Endothelial cell of umbilical vein (primary cell): Measurements from ENCODE around the gene NPPA.
A peak's percentile ranks its signal among the peaks of the same experiment; 100 is the strongest.

Experiments
- CTCF ChIP-seq, 2 donors: IDR thresholded peaks; 1 replicate in 1 of 2; 2 replicates in 1 of 2; pipeline ENCODE4 v1.5.1; 2011; ENCODE audit warnings: low read length in 2 of 2, mild to moderate bottlenecking in 2 of 2, moderate library complexity in 2 of 2, control low read depth in 1 of 2, inconsistent platforms in 1 of 2, low read depth in 1 of 2; ENCODE audit not compliant: insufficient read depth in 1 of 2; ENCODE audit errors: extremely low read depth in 1 of 2
- EZH2 ChIP-seq: IDR thresholded peaks from 2 replicates; pipeline ENCODE4 v1.6.1; 2012; ENCODE audit warnings: borderline replicate concordance, low read depth, mild to moderate bottlenecking, moderate library complexity, low read length, inconsistent platforms; ENCODE audit not compliant: severe bottlenecking
- FOS ChIP-seq: IDR thresholded peaks from 2 replicates; pipeline ENCODE4 v1.6.1; 2011; ENCODE audit warnings: mild to moderate bottlenecking, low read length, moderate library complexity, borderline replicate concordance; ENCODE audit not compliant: insufficient read depth
- GATA2 ChIP-seq: IDR thresholded peaks from 2 replicates; pipeline ENCODE4 v1.7.0; 2011; ENCODE audit warnings: low read depth, mild to moderate bottlenecking, moderate library complexity, mixed read lengths, low read length; ENCODE audit not compliant: insufficient read length, insufficient read depth
- JUN ChIP-seq: IDR thresholded peaks from 2 replicates; pipeline ENCODE4 v1.6.1; 2011; ENCODE audit warnings: borderline replicate concordance, low read depth; ENCODE audit not compliant: insufficient read length, insufficient read depth
- MAX ChIP-seq: IDR thresholded peaks from 2 replicates; pipeline ENCODE4 v1.6.1; 2011; ENCODE audit not compliant: insufficient read depth, insufficient read length
- MYC ChIP-seq: IDR thresholded peaks from one replicate; pipeline ENCODE4 v1.6.1; 2011; ENCODE audit warnings: mild to moderate bottlenecking, low read depth, low read length
- POLR2A ChIP-seq: IDR thresholded peaks from 2 replicates; pipeline ENCODE4 v1.6.1; 2012; ENCODE audit warnings: low read depth, mild to moderate bottlenecking, control low read depth, low read length
- POLR2AphosphoS5 ChIP-seq: IDR thresholded peaks from 2 replicates; pipeline ENCODE4 v1.6.1; 2012; ENCODE audit warnings: low read depth, mild to moderate bottlenecking, control low read depth, low read length, moderate library complexity; ENCODE audit not compliant: insufficient read depth

GRCh38 chr1:11797525-11798216 lies 49.9 kb downstream of the NPPA start:
- TF ChIP-seq CTCF (IDR thresholded peaks at IDR 0.05; ENCODE audit: extremely low read depth in 1 of 2, insufficient read depth in 1 of 2, low read depth in 1 of 2, low read length in 2 of 2) (no peak), POLR2A (no peak), EZH2 (no peak), POLR2AphosphoS5 (peak; percentile 64), GATA2 (peak; percentile 81), MYC (no peak), MAX (no peak), JUN (peak; percentile 51), FOS (peak; percentile 49)
